Cardiac fibroblast (primary cell): Measurements from ENCODE around the gene IER5L.
A peak's percentile ranks its signal among the peaks of the same experiment; 100 is the strongest.
"Not testable (repeated sequence)": the region's sequence is repeated elsewhere in the genome, so short reads cannot be mapped to it uniquely, and the experiment has no call there.

Experiments
- DNase-seq, 2 donors: peaks; one replicate each; pipeline versions ENCODE4 v3.0.0 to v3.0.0-alpha.2; 2010; ENCODE audit warnings: low read depth in 2 of 2
- H3K4me3 ChIP-seq, 2 donors: replicated peaks in 1 of 2; 1 replicate in 1 of 2; 2 replicates in 1 of 2; pipeline ENCODE4 v1.5.1; 2011; ENCODE audit warnings: low read depth in 2 of 2, low read length in 2 of 2, mild to moderate bottlenecking in 2 of 2, moderate library complexity in 1 of 2
- TF ChIP-seq, protein P1 (sequence below): IDR thresholded peaks from one replicate; pipeline ENCODE4 v1.5.1; 2011; ENCODE audit warnings: low read depth, mild to moderate bottlenecking, low read length, inconsistent platforms

IER5L gene

DNA sequence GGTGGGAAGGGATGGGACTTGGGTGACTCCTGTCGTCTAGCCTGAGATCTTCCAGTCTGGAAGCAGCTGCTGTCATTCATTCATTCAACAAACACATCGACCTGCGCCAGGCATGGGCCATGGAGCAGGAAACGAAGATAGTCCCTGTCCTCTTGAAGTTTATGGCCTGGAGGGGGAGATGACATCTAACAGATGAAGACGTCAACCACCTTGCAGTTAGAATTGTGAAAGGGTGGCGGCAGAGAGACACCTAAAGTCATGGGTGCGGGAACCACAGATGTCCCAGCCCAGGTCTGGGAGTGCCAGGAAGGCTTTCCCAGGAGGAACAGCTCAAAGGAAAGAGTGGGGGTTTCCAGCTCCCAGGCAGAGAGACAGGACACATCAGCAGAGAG, 21.0 kb upstream of the IER5L start:
- no peak for DNase-seq
- TF ChIP-seq, protein P1, sequence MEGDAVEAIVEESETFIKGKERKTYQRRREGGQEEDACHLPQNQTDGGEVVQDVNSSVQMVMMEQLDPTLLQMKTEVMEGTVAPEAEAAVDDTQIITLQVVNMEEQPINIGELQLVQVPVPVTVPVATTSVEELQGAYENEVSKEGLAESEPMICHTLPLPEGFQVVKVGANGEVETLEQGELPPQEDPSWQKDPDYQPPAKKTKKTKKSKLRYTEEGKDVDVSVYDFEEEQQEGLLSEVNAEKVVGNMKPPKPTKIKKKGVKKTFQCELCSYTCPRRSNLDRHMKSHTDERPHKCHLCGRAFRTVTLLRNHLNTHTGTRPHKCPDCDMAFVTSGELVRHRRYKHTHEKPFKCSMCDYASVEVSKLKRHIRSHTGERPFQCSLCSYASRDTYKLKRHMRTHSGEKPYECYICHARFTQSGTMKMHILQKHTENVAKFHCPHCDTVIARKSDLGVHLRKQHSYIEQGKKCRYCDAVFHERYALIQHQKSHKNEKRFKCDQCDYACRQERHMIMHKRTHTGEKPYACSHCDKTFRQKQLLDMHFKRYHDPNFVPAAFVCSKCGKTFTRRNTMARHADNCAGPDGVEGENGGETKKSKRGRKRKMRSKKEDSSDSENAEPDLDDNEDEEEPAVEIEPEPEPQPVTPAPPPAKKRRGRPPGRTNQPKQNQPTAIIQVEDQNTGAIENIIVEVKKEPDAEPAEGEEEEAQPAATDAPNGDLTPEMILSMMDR, result no peak
- no peak overlapping the region for H3K4me3 ChIP-seq

DNA sequence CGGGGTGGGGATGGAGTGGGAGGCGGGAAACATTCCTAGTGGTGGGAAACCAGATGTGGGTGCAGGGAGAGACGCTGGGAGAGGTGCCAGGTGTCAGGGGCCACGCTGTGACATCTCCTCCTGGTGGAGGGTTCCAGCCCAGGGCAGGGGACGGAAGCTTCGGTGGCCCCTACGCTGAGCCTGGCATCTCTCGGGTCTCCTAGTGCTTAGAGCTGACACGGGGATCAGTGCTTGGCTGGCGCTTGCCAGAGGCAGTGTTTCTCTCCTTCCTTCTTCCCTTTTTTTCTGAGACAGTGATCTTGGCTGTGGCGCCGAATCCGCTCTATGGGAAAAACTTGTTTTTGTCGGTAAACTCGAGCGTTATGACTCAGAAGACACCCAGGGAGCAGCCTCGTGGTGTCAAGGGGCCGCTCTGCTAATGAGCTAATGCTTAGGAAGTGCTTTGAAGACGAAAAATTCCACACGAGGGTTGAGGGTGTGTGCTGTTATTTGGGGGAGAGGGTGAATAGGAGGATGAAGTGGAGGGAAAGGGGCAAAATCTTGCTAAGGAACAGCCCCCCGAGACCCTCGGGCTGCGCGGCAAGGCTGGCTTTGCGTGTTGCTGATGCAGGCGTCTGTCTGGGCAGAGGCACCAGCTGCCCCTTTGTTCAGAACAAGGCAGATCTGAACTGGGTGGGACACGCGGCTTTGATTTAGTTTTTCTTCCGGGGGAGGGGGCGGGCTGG, 20.4 kb upstream of the IER5L start:
- peak overlapping the region in 1 of 2 donors; percentile 7 for H3K4me3 ChIP-seq
- TF ChIP-seq, protein P1, result no peak
- peak; percentile 86 to 93 for DNase-seq

- peak in 1 of 2 donors; percentile 9 for DNase-seq
- TF ChIP-seq, protein P1, result no peak
- H3K4me3 ChIP-seq, result peak overlapping the region in 1 of 2 donors; percentile 7
Measured at GRCh38 chr9:129197978-129198318, 19.9 kb upstream of the IER5L start.

DNA sequence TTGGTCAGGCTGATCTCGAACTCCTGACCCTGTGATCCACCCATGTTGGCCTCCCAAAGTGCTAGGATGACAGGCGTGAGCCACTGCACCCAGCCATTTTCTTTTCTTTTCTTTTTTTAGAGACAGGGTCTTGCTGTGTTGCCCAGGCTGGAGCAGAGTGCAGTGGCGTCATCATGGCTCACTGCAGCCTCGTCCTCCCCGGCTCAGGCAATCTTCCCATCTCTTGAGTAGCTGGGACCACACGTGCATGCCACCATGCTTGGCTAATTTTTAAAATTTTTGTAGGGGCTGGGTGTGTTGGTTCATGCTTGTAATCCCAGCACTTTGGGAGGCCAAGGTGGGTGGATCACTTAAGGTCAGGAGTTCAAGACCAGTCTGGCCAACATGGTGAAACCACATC, 19.0 kb upstream of the IER5L start:
- not testable (repeated sequence) for H3K4me3 ChIP-seq

DNA sequence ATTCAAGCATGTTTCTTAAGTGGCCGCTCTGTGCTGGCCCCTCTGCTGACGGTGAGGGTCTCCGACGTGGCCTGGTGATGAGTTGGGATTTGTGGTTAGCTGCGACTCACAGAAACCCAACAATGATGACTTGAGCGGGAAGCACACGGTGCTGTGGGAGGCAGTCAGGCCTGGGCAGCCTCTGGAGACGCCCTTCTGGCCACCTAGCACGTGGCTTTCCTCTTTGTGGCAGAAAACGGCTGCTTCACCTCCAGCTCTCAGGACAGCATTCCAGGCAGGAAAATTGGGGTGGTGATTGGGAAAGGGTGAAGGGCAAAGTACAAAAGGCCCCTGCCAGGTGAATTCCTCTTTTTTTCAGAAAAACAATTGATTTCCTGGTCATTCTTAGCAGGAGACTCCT, 17.5 kb upstream of the IER5L start:
- no peak for DNase-seq
- TF ChIP-seq, protein P1, result no peak
- H3K4me3 ChIP-seq, result no peak overlapping the region

More for the DNA sequence above, 19.0 kb upstream of the IER5L start:
- not testable (repeated sequence) for DNase-seq

DNA sequence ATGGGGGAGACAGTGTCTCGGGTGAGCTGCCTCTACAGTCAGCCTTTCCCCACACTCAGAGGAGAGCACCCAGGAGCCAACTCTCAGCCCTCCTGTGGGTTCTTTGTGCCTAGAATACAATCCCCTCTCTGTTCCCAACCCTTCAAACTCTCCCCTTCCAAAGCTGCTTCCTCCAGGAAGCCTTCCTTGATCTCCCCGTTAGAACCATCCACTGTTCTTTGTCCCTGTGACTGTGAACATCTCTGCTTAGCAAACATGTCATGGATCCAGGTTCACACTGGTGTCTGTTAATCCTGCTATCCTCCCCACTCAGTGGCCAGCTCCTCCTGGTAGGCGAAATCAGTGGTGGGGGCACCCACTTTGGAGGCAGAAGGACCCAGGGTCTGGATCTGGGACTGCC, 16.2 kb upstream of the IER5L start:
- H3K4me3 ChIP-seq, result no peak overlapping the region
- DNase-seq, result no peak
- TF ChIP-seq, protein P1, result no peak

DNA sequence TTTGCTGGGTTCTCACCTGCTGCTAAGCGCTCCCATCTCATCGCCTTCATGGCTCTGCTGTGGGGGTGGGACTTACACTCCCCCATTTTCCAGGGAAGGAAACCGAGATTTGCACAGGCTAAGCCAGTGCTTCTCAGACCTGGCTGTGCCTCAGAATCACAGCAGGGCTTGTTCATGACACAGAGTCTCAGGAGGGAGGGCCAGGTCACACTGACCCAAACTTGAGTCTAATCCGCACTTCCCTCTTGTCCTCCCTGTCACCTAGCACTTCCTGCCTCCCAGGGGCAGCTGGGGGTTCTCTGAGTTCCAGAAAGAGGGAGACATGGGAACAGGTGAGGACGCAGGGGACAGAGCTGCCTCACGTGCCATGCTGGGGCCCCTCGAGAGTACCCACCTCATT, 15.6 kb upstream of the IER5L start:
- no peak for DNase-seq
- TF ChIP-seq, protein P1, result no peak
- H3K4me3 ChIP-seq, result no peak overlapping the region
